HCT116 (cell line): ENCODE measurements around the gene GSDMA. TPM values are rescaled to one million over a fixed set of nuclear protein-coding genes. Genes with fewer than 3 reads are reported as not detected.

Source experiments
- ATAC-seq: fragments of 200-7000 bp; cut with Tn5 transposase; 2 replicates; pipeline ENCODE4 v1.9.1; 2020; ENCODE audit warnings: mild to moderate bottlenecking, moderate library complexity
- BruUV-seq: library from RNA; stranded (reverse); fragments of 400-500 nt; replicated peaks from 2 replicates; lab custom pipeline; 2021; lab: Mats Ljungman, UMichigan
- CTCF ChIA-PET: fragments of 300-600 bp; sonication (Branson Sonifier 250); formaldehyde crosslinking; loops from one replicate; lab custom pipeline; 2021; ENCODE audit warnings: antibody characterized with exemption; lab: Charles Lee
- POLR2A ChIA-PET: fragments of 300-600, 350-600 bp; sonication (Branson Sonifier 250); formaldehyde crosslinking; loops from one replicate; lab custom pipeline; 2021; ENCODE audit warnings: antibody characterized with exemption; lab: Charles Lee
- RAD21 ChIA-PET, 2 experiments: fragments of 300-600 bp; sonication (Branson Sonifier 250); formaldehyde crosslinking; loops; one replicate each; lab custom pipeline; 2023; ENCODE audit warnings: low total read pairs in 2 of 2; ENCODE audit not compliant: uncharacterized antibody in 2 of 2, unreplicated experiment in 2 of 2, low non-redundant PET in 1 of 2; lab: Charles Lee
- DNase-seq: peaks from one replicate; pipeline ENCODE4 v3.0.0-alpha.2; 2010; ENCODE audit warnings: low read depth, low spot score
- H2AFZ ChIP-seq: fragments of 200-600 bp; shearing (Covaris generic), sonication (generic); 2 replicates; pipeline ENCODE4 v1.6.1; 2017; ENCODE audit warnings: low read depth, mixed run types, mixed read lengths, antibody characterized with exemption, low read length; ENCODE audit not compliant: poor library complexity, severe bottlenecking
- H3K27ac ChIP-seq: 2 replicates; pipeline ENCODE4 v1.5.1; 2012; ENCODE audit warnings: low read depth, low read length
- H3K27me3 ChIP-seq: fragments of 200-600 bp; sonication (generic); 2 replicates; pipeline ENCODE4 v1.6.1; 2016; ENCODE audit warnings: mixed run types, low read length, mixed read lengths; ENCODE audit not compliant: insufficient read depth
- H3K36me3 ChIP-seq, 2 experiments: fragments of 200-500 bp in 1 of 2; fragments of 200-600 bp in 1 of 2; sonication (Bioruptor generic) in 1 of 2; sonication (generic) in 1 of 2; 2 replicates each; pipeline versions ENCODE4 v1.5.1 to v1.6.1; 2014 to 2016; ENCODE audit warnings: low read length in 2 of 2, inconsistent platforms in 1 of 2, mixed read lengths in 1 of 2, mixed run types in 1 of 2; ENCODE audit not compliant: insufficient read depth in 2 of 2, control insufficient read depth in 1 of 2
- H3K4me1 ChIP-seq, 2 experiments: fragments of 200-600 bp in 1 of 2; sonication (generic) in 1 of 2; 2 replicates each; pipeline versions ENCODE4 v1.5.1 to v1.6.1; 2012 to 2017; ENCODE audit warnings: low read length in 2 of 2, inconsistent platforms in 1 of 2, mild to moderate bottlenecking in 1 of 2, mixed read lengths in 1 of 2, mixed run types in 1 of 2, moderate library complexity in 1 of 2; ENCODE audit not compliant: insufficient read depth in 2 of 2, control insufficient read depth in 1 of 2
- H3K4me2 ChIP-seq: fragments of 200-600 bp; sonication (generic); 2 replicates; pipeline ENCODE4 v1.6.1; 2017; ENCODE audit warnings: mixed run types, low read length, mixed read lengths
- H3K4me3 ChIP-seq, 2 experiments: fragments of 200-600 bp in 1 of 2; sonication (generic) in 1 of 2; replicated peaks in 1 of 2; 2 replicates each; pipeline ENCODE4 v1.5.1; 2011 to 2016; ENCODE audit warnings: low read length in 2 of 2, control low read depth in 1 of 2, low read depth in 1 of 2, mild to moderate bottlenecking in 1 of 2, mixed read lengths in 1 of 2, mixed run types in 1 of 2
- H3K79me2 ChIP-seq: fragments of 200-600 bp; sonication (generic); 2 replicates; pipeline ENCODE4 v1.6.1; 2017; ENCODE audit warnings: mild to moderate bottlenecking, mixed run types, low read length, moderate library complexity, mixed read lengths; ENCODE audit not compliant: insufficient read depth
- H3K9ac ChIP-seq: fragments of 200-600 bp; sonication (generic); 2 replicates; pipeline ENCODE4 v1.6.1; 2016; ENCODE audit warnings: low read length, mixed read lengths
- H3K9me2 ChIP-seq: fragments of 200-600 bp; sonication (generic), shearing (Covaris generic); 2 replicates; pipeline ENCODE4 v1.6.1; 2017; ENCODE audit warnings: mixed run types, mild to moderate bottlenecking, moderate library complexity; ENCODE audit not compliant: insufficient read depth
- H3K9me3 ChIP-seq, 2 experiments: fragments of 200-500 bp in 1 of 2; fragments of 200-600 bp in 1 of 2; sonication (Bioruptor generic) in 1 of 2; sonication (generic) in 1 of 2; 2 replicates each; pipeline ENCODE4 v1.6.1; 2014 to 2017; ENCODE audit warnings: low read length in 2 of 2, mixed read lengths in 2 of 2, inconsistent platforms in 1 of 2, low read depth in 1 of 2, mild to moderate bottlenecking in 1 of 2, mixed run types in 1 of 2, moderate library complexity in 1 of 2; ENCODE audit not compliant: control insufficient read depth in 1 of 2, insufficient read depth in 1 of 2
- H4K20me1 ChIP-seq: fragments of 200-600 bp; sonication (generic), shearing (Covaris generic); 2 replicates; pipeline ENCODE4 v1.6.1; 2017; ENCODE audit warnings: mixed run types, mild to moderate bottlenecking, moderate library complexity; ENCODE audit not compliant: insufficient read depth
- CBX3 ChIP-seq: IDR thresholded peaks from 2 replicates; pipeline ENCODE4 v1.6.1; 2012; ENCODE audit warnings: low read depth
- FOSL1 ChIP-seq: IDR thresholded peaks from 2 replicates; pipeline ENCODE4 v1.6.1; 2012; ENCODE audit warnings: low read depth
- POLR2AphosphoS5 ChIP-seq: IDR thresholded peaks from 2 replicates; pipeline ENCODE4 v1.6.1; 2011; ENCODE audit warnings: mild to moderate bottlenecking, low read depth, low read length, moderate library complexity
- RAD21 ChIP-seq: IDR thresholded peaks from 2 replicates; pipeline ENCODE4 v1.6.1; 2012; ENCODE audit warnings: low read depth, mild to moderate bottlenecking
- SP1 ChIP-seq: IDR thresholded peaks from 2 replicates; pipeline ENCODE4 v1.6.1; 2012; ENCODE audit warnings: low read depth
- intact Hi-C: fragments of 100-400 bp; cut with micrococcal nuclease; formaldehyde crosslinking; loops from 2 replicates; pipeline ENCODE4 v1.10.0; 2022
- total RNA-seq: library from RNA; stranded (reverse); gene quantifications from one replicate; pipeline ENCODE4 v1.2.1, GENCODE V29; 2021; ENCODE audit not compliant: unreplicated experiment
- TF ChIP-seq, protein P1 (sequence below): IDR thresholded peaks from 2 replicates; pipeline ENCODE4 v1.6.1; 2012
- TF ChIP-seq, protein P2 (sequence below), 3 experiments: fragments of 200-600 bp in 1 of 3; sonication (generic) in 1 of 3; IDR thresholded peaks in 2 of 3; conservative IDR thresholded peaks in 1 of 3; 2 replicates each; pipeline ENCODE4 v1.5.1; 2012 to 2017; ENCODE audit warnings: low read depth in 2 of 3, low read length in 2 of 3, antibody characterized with exemption in 1 of 3, borderline replicate concordance in 1 of 3, control low read depth in 1 of 3, mild to moderate bottlenecking in 1 of 3, mixed read lengths in 1 of 3, mixed run types in 1 of 3, moderate library complexity in 1 of 3; ENCODE audit not compliant: insufficient read depth in 1 of 3
- TF ChIP-seq, protein P3 (sequence below): IDR thresholded peaks from 2 replicates; pipeline ENCODE4 v1.6.1; 2012
- TF ChIP-seq, protein P4 (sequence below): IDR thresholded peaks from 2 replicates; pipeline ENCODE4 v1.6.1; 2012; ENCODE audit warnings: low read depth
- TF ChIP-seq, protein P5 (sequence below): IDR thresholded peaks from 2 replicates; pipeline ENCODE4 v1.6.1; 2011; ENCODE audit warnings: mild to moderate bottlenecking, low read length, moderate library complexity; ENCODE audit not compliant: insufficient replicate concordance; ENCODE audit errors: extremely low read depth

Gene GSDMA
- total RNA-seq, 1 experiment from 2014 or later = not detected

DNA sequence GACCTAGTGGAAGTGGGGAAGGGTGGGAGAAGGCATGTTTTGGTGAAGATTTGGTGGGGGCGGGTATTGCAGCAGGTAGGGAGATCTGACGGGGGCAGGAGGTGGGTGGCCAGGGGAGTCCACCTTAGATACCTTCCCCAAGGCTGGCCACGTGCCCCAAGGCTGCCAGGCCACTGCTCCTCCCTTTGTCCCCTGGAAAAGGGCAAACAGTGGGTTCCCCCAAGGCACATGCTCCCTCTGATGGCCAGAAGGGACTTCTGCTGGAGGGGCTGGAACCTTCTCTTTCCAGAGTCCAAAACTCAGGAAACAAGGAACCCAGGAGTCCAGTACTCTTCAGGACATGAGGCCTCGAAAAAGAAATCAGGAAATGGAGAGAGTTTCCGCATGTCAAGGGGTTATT lies 11.6 kb downstream of the GSDMA start:
- Histone ChIP-seq H3K4me2 (no peak overlapping the region), H3K9ac (no peak overlapping the region), H2AFZ (no peak overlapping the region), H3K4me3 (no peak overlapping the region), H3K27ac (no peak overlapping the region), H3K9me3 (no peaks in the 10 kb centered on the region)
- no TSS peak for BruUV-seq
- intact Hi-C loops = no loop called here
- CTCF ChIA-PET = interaction anchor here (0.6 kb wide), 1 partner anchor 16 kb away, joined by 4 read pairs; no protein-coding TSS in a partner anchor
- POLR2A ChIA-PET = no interaction called here
- ATAC-seq = no peak
- TF ChIP-seq CBX3 = no peak
- TF ChIP-seq, protein P1, sequence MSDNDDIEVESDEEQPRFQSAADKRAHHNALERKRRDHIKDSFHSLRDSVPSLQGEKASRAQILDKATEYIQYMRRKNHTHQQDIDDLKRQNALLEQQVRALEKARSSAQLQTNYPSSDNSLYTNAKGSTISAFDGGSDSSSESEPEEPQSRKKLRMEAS = no peak
- 0 out of 2 replicates have a peak, but pooled peaks have one; percentile 9 for TF ChIP-seq RAD21
- TF ChIP-seq POLR2AphosphoS5 = no peak
- TF ChIP-seq, all 23 proteins: peak for 1
- no peak for DNase-seq
- H3K9me2 ChIP-seq = no peaks in the 10 kb centered on the region
- no peaks in the 10 kb centered on the region for H3K36me3 ChIP-seq
- no peaks in the 10 kb centered on the region for H4K20me1 ChIP-seq
- H3K4me1 ChIP-seq = peaks cover 2 to 4% of the 10 kb centered on the region in 2 experiments; a peak in 2 of 4 replicates
- no peaks in the 10 kb centered on the region for H3K79me2 ChIP-seq
- peaks cover 9% of the 10 kb centered on the region; the same call in 1 of the 2 replicates for H3K27me3 ChIP-seq
- RAD21 ChIA-PET = no interaction called here

DNA sequence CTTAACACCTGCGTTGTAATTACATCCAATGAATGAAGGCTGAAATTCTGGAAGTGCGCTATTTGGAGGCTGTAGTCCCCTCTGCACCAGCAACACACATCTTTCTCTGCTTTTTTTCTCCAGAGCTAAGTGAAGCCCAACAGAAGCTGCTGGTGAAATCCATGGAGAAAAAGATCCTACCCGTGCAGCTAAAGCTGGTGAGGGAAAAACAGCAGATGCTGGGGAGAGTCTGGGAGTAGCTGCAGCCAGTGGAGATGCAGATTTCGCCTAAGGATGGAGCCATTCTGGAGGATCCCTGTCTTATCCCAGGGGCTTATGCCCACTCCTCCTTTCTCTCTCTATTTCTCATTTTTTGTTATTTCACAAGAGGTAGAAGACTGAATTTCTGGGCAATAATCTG lies 13.0 kb downstream of the GSDMA start:
- no peak overlapping the region for H2AFZ ChIP-seq
- no peak for DNase-seq
- no peak for ATAC-seq
- no peaks in the 10 kb centered on the region for H3K36me3 ChIP-seq
- no TSS peak for BruUV-seq
- intact Hi-C loops = no loop called here
- H3K27me3 ChIP-seq = peaks cover 9% of the 10 kb centered on the region; the same call in 1 of the 2 replicates
- TF ChIP-seq, protein P2, sequence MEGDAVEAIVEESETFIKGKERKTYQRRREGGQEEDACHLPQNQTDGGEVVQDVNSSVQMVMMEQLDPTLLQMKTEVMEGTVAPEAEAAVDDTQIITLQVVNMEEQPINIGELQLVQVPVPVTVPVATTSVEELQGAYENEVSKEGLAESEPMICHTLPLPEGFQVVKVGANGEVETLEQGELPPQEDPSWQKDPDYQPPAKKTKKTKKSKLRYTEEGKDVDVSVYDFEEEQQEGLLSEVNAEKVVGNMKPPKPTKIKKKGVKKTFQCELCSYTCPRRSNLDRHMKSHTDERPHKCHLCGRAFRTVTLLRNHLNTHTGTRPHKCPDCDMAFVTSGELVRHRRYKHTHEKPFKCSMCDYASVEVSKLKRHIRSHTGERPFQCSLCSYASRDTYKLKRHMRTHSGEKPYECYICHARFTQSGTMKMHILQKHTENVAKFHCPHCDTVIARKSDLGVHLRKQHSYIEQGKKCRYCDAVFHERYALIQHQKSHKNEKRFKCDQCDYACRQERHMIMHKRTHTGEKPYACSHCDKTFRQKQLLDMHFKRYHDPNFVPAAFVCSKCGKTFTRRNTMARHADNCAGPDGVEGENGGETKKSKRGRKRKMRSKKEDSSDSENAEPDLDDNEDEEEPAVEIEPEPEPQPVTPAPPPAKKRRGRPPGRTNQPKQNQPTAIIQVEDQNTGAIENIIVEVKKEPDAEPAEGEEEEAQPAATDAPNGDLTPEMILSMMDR (IDR thresholded peaks at IDR 0.05 in 2 of 3, conservative IDR thresholded peaks at IDR 0.05 in 1 of 3; ENCODE audit: borderline replicate concordance in 1 of 3, insufficient read depth in 1 of 3, low read depth in 2 of 3, low read length in 2 of 3) = no peak
- TF ChIP-seq, protein P3, sequence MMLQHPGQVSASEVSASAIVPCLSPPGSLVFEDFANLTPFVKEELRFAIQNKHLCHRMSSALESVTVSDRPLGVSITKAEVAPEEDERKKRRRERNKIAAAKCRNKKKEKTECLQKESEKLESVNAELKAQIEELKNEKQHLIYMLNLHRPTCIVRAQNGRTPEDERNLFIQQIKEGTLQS = no peak
- TF ChIP-seq, protein P4, sequence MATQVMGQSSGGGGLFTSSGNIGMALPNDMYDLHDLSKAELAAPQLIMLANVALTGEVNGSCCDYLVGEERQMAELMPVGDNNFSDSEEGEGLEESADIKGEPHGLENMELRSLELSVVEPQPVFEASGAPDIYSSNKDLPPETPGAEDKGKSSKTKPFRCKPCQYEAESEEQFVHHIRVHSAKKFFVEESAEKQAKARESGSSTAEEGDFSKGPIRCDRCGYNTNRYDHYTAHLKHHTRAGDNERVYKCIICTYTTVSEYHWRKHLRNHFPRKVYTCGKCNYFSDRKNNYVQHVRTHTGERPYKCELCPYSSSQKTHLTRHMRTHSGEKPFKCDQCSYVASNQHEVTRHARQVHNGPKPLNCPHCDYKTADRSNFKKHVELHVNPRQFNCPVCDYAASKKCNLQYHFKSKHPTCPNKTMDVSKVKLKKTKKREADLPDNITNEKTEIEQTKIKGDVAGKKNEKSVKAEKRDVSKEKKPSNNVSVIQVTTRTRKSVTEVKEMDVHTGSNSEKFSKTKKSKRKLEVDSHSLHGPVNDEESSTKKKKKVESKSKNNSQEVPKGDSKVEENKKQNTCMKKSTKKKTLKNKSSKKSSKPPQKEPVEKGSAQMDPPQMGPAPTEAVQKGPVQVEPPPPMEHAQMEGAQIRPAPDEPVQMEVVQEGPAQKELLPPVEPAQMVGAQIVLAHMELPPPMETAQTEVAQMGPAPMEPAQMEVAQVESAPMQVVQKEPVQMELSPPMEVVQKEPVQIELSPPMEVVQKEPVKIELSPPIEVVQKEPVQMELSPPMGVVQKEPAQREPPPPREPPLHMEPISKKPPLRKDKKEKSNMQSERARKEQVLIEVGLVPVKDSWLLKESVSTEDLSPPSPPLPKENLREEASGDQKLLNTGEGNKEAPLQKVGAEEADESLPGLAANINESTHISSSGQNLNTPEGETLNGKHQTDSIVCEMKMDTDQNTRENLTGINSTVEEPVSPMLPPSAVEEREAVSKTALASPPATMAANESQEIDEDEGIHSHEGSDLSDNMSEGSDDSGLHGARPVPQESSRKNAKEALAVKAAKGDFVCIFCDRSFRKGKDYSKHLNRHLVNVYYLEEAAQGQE = no peak
- no peak for TF ChIP-seq FOSL1
- TF ChIP-seq SP1 = no peak
- TF ChIP-seq, protein P1 = no peak
- TF ChIP-seq, protein P5, sequence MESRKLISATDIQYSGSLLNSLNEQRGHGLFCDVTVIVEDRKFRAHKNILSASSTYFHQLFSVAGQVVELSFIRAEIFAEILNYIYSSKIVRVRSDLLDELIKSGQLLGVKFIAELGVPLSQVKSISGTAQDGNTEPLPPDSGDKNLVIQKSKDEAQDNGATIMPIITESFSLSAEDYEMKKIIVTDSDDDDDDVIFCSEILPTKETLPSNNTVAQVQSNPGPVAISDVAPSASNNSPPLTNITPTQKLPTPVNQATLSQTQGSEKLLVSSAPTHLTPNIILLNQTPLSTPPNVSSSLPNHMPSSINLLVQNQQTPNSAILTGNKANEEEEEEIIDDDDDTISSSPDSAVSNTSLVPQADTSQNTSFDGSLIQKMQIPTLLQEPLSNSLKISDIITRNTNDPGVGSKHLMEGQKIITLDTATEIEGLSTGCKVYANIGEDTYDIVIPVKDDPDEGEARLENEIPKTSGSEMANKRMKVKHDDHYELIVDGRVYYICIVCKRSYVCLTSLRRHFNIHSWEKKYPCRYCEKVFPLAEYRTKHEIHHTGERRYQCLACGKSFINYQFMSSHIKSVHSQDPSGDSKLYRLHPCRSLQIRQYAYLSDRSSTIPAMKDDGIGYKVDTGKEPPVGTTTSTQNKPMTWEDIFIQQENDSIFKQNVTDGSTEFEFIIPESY = no peak
- TF ChIP-seq CBX3 = no peak
- H3K9me3 ChIP-seq = no peaks in the 10 kb centered on the region
- ChIA-PET CTCF (interaction anchor here (0.9 kb wide), 1 partner anchor 17 kb away, joined by 6 read pairs; no protein-coding TSS in a partner anchor), POLR2A (no interaction called here), RAD21 (no interaction called here)
- no peaks in the 10 kb centered on the region for H4K20me1 ChIP-seq
- H3K79me2 ChIP-seq = peaks cover 3% of the 10 kb centered on the region
- H3K4me1 ChIP-seq = peaks cover 6 to 12% of the 10 kb centered on the region in 2 experiments; a peak in 3 of 4 replicates
- no peak overlapping the region for H3K27ac ChIP-seq
- H3K4me2 ChIP-seq = no peak overlapping the region
- no peak overlapping the region for H3K4me3 ChIP-seq
- no peaks in the 10 kb centered on the region for H3K9me2 ChIP-seq
- H3K9ac ChIP-seq = no peak overlapping the region
